NCI-H2171 (cell line): ENCODE data around the gene GK2.
A peak's percentile ranks its signal among the peaks of the same experiment; 100 is the strongest.

Experiments
- DNase-seq: peaks from one replicate; lab custom pipeline; 2025; lab: John Stamatoyannopoulos, UW

Gene GK2

DNA sequence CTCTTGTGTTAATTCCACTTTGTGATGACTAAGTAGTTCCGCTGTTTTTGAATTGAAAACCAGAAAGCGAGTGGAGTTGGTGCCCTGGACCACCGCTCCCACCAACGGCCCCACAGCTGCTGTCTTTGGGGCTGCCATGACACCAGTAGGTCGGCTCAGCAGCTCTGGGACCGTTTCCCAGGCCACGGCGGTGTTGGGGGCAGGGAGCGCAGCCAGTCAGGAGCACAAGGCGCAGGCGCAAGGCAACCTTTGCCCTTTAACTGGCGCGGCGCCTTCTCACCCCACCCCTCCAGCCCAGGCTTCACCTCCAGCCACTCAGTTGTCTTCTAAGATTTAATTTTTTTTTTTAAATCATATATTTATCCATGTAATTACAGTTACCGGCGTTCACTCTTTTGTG, at the start of gene GK2:
Gene GK2, minus strand, starts transcription at position 166 of the 400 bp plus-strand sequence. Its CDS starts 28 bp downstream, at position 138.
- DNase-seq, result no peak

DNA sequence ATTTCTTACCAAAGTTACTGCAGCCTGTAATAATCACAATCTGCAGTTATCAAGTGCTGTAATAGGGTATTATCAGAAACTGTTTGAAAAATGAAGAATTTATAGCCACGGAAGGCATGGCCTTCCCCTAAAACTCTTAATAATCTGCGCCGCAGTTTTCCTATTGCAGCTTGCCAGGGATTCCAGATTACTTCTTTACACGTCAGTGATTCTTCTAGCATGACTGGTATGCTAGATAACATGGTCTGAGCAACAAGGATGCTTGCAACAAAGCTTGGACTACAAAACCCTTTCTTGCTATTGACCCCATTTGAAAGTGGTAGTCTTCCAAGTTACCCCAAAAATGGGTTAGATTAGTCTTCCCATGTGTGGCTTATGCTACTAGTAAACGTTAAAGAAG, 47.2 kb upstream of the GK2 start:
- no peak for DNase-seq

DNA sequence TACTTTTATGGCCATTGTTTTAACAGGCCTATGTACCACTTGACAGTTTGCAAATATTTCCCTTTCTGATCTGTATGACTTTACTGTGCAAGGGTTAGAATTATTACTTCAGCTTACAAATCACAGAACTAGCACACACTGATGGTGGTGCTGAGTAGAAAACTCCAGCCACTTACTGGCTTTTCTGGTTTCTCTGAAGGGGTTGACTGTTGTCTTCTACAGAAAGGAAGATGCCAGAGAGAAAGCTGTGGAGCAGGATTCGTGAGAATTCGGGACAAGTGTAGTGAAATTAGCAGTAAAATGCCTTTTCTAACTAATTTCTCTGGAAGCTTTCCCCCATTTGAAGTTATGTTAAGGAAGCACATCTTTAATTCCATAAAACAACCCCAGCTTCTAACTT, 46.6 kb upstream of the GK2 start:
- DNase-seq, result no peak

DNA sequence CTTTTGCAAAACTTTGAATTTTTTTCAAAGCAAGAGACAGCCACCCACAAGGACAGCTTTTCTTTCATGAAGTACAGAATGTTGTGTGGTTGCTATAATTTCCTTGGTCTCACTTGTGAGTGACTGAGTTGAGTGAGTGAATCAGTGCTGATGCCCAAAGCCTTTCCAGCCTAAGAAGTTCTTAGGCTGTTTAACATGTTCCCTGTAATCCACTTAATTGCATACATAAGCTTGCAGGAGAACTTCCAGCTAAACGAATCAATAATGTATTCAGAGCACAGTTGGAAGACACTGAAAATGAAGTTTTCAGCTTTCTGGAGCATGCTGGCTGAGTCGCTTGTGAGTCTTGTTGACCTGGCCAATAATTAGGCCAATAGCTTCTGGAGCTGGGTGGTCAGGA, 42.0 kb upstream of the GK2 start:
- no peak for DNase-seq

DNA sequence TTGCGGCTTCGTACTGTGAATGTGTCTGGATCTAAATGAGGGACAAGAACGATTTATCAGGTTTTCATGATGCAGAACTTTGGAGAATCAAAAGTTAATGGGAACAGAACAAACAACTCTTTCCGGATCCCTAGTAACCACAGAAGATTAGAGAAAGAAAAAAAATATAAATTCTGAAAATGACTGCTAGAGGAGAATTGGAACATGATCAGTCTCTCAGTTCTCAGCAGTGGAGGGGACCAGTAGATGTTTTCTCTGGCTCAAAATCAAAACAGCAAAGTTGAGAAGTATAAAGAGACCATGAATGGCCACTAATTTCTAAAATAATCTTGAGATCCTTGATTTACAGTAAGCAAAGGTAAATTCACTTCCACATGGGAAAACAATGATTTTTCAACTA, 38.1 kb upstream of the GK2 start:
- no peak for DNase-seq

DNA sequence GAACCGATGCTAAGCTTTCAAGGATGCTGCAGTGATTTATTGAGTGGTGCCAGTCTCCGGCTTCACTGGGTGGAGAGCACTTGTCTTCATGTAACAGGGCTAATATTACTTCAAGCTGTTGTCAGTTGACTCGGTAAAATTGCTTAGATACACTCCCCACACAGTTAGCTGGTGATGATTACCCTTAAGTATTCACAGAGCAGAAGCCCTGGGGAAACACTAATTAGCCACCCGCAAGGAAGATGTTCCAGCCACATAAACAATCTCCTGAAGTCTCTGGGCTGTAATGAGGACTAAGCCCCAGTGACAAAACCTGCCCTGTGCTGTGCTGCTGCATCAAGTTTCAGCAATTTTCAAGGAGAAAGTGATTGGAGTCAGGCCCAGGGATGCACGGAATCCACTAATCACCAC, 37.3 kb upstream of the GK2 start:
- DNase-seq, result peak; percentile 79

DNA sequence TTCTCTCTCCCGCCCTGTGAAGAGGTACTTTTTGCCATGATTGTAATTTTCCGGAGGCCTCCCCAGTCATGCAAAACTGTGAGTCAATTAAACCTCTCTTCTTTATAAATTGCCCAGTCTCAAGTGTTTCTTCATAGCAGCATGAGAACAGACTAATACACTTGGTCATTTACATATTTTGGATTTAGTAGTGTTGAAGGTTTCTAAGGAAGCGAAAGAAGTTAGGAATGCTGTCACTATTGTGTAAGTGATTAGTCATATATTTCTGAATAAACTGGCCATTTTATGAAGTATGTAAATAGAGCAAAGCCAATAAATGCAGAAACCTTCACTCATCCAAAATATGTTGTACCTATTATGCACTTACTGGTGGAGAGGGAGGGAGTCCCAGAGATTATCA, 34.4 kb upstream of the GK2 start:
- no peak for DNase-seq

DNA sequence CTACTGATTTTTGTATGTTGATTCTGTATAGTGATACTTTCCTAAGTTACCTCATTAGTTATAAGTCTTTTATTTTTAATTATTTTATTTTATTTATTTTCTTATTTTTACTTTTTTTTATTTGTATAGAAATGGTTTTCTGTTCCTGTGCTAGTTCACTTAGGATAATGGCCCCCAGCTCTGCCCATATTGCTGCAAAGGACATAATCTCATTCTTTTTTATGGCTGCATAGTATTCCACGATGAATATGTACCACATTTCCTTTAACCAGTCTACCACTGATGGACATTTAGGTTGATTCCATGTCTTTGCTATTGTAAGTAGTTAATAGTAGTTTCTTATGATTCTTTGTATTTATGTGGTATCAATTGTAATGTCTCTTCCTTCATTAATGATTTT, 31.5 kb upstream of the GK2 start:
- DNase-seq, result no peak

DNA sequence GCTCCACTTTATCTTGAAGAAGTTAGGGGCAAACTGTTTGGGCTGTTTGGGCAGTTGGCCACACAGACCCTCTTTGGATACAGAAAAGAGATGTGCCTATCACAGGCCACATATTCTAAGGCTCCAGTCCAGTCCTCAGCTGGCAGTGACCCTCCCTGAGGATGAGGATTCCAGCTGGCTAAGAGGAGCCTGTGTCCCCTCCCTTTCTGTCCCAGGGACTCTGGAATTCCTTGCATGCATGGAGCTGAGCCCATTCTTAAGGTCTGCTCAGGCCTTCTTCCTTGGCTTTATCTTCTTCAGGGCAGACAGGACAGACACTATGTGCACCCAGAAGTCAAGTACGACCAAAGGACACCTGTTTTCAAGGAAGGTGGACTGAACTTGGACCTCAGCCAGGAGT, 23.8 kb upstream of the GK2 start:
- no peak for DNase-seq

DNA sequence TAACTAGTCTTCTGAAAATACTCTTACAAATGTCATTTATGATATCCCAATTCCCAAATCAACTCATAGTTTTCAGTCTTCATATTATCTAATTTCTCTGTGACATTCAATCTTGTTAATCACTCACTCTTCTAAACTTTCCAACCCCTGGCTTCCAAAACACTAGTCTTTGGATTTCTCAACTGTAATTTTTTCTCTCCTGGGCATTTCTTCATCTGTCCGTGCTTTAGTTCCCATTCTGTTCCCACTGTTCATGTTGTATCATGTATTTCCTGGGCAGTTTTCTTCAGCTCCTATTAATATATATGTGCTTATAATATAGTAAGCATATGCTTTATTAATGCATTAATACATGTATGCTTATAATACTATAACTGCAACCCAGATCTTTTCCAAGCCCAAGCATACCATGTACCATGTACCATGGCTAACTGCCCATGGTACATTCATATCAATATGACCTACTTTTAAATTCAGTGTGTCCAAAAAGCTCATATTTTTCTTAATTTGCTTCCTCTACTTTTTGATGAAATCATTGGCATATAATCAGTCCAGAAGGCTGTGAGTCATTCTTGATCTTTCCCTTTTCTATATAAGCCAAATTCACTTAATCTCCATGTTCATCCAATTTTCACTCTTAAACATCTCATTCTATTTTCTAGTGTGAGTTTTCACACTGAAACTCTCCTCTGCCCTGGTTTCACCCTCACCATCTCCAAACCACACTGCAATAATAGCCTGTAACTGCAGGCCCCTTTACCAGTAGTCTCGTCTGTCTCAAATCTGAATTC, 21.3 kb upstream of the GK2 start:
- no peak for DNase-seq

DNA sequence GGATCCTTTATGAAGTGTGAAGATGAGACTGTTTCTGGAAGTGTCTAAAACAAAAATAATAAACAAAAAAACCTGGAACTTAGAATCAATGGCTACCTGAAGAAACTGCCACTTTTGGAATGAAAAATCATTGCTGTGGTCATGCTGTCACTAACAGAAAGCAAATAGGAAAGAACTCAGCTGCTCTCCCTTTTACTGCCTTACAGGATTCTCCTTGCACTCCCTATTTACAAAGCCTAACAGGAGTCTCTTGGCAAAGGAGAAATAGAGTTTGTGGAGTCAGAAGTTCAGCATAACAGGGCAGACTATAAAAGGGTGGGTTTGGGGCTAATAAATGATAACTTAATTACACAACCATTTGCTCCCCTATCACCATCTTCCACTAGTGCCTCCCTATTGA, 19.0 kb upstream of the GK2 start:
- DNase-seq, result no peak

DNA sequence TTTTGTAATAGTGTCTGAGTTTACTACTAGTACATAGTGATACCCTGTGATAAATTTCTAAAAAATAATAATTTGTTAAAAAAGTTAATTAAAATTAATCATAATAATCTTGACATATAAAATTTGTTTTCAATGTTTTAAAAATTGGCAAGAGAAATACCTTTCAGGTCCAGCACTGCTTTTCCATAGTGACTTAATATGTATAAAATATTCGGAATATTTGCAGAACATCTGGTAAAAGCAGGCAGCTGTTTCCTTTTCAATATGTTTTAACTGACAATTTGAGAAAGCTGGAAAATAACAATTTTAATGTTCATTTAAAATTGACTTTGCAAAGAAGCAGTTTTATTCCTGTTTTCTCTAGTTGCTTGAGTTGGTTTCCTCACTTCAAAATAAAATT, 17.6 kb upstream of the GK2 start:
- DNase-seq, result no peak

DNA sequence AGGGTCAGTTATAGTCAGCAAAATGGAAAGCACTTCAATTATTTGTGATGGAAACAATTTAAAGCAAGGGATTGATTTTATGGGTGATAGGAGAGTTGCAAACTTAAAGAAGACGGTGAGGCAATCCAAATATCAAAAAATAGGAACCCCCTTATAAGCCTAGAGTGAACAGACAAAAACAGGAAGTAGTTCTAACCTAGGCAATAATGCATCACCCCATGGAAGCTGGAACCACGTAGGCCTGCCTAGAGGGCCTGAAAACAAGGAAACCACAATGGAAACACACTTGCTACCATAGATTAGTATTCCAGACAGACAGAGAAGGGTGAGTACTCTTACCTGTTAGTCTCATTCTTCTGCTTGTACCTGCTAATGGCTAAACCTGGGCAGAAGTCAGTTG, 13.5 kb upstream of the GK2 start:
- no peak for DNase-seq

DNA sequence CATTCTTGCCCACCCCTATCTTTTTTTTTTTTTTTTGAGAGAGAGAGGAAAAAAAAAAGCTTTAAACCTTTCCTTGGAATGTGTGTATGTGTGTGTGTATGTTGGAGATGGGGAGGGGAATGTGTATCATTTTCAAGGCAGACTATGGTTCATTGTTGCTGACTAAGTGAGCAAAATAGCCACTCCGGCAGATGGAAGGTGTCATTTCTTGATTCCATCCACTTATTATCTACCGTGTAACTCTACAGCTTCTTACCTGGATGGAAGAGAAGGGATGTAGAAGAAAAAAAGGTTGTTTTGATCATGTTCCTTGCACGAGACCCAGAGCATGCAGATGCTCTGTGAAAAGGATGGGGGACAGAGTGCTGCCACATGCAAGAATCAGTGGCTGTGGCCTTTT, 5.9 kb upstream of the GK2 start:
- peak; percentile 72 for DNase-seq

DNA sequence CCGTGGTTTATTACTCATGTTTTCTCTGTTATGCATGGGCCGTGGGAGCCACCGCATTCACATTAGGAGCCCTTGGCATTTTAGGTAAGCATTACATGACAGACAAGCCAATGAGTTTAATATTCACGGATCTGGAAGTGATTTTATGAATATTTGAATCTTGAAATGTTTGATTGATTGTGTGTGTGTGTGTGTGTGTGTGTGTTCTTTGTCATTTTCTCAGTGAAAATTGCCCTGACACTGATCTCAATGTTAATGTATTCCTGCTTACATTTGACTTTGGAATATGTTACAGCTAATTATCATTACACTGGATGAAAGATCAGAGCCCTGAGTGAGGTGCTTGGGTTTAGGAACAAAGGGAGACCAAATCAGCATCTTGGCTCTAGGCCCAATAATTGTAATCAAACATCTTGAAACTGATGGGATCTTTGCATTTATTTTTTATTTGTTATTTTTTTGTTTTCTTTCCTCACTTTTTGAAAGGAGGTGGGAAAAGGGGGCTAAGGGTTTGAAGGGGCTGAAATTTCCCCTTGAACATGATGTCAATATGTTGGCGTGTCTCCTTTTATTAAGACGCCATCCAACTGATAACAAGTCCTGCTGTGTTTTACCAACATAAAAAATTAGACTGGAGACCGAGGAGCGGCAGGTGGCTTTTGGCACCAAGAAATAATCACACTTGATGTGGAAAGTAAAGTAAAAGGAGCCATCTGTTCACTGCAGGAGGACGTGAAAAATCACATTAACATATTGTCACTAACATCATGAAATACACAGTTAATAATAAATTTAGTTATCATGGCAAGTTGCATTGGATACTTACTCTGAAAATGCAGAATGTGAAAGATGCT, 5.2 kb upstream of the GK2 start:
- DNase-seq, result peak; percentile 72

DNA sequence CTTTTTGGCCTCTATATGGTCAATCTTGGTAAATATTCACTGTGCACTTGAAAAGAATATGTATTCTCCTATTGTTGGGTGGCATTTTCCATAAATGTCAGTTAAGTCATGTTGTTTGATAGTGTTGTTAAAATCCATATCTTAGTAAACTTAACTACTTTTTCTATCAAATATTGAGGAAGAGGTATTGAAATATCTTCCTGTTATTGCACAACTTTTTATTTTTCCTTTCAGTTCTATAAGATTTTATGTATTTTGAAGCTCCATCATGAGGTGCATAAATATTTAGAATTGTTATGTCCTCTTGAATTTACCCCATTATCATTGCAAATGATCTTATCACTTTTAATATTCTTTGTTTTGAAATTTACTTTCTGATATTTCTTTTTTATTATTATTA, 3.4 kb downstream of the GK2 start:
- no peak for DNase-seq

DNA sequence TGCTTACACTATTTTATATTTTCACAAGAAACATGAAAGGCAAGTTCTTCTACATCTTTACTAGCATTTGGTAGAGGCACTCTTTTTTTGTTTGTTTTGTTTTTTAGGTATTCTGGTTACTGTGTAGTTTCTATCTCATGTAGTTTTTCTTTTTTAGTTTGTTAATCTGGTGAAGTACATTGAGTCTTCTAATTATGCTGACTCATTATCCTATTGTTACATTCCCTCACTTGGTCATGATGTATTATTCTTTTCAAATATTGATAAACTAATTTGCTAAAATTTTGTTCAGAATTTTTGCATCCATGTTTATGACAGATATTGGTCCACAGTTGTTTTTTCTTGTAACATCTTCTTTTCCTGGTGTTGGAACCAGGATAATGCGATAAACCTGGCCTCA, 4.7 kb downstream of the GK2 start:
- DNase-seq, result no peak

DNA sequence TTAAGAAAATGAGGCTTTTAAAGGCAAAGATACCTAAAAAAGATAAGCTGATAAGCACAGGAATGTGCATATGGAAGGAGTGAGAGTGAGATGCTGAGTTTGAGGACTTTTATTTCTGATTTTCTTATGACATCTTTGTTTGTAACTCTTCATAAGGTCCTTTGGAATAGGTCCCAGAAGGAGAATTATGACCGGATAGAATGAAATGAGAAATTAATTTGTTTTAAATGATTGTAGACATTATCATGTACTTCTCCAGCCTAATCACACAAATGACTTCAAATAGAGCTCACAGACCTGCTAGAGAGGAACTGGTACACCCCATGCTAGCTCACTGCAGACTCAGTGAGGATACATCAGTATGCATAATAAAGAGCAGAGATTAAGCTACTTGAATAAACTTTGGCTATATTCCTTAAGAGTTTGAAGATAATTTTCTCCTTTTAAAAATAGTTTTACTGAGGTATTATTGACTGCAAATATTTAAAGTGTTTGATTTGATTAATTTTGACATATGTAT, 5.6 kb downstream of the GK2 start:
- DNase-seq, result no peak

DNA sequence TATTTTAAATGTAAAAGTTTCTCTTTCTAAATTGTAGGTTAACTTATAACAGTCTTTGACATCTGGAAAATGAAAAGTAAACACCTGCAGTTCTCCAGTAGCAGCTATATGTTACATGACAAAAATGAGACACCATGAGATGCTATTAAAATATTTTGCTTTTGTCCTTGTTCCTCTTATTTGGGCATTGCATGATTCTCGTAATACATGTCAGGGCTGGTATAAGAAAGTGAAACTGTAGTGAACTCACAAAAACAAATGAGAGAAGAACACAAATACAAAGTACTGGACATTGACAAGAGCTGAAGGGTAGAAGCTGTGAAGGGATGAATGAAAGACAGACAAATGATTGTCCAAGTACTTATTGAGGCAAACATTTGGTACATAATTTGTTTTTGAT, 9.0 kb downstream of the GK2 start:
- no peak for DNase-seq

DNA sequence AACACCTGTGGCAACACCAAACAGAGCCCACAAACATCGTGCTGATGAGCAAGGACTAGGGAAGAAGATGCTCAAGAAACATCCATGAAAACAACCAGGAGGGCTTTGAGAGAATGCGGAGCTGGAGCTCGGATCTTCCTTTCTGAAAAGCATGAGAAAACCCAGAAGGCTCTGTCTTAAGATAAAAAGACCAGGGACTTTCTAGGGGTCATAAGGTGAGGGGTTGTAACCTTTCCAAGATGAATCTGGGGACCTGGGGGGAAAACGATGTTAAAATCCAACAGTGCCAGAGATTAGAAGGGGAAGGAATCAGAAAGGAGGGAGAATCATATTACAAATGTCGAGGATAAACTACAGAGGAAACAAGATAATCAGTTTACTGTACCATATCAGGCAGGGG, 10.1 kb downstream of the GK2 start:
- no peak for DNase-seq

DNA sequence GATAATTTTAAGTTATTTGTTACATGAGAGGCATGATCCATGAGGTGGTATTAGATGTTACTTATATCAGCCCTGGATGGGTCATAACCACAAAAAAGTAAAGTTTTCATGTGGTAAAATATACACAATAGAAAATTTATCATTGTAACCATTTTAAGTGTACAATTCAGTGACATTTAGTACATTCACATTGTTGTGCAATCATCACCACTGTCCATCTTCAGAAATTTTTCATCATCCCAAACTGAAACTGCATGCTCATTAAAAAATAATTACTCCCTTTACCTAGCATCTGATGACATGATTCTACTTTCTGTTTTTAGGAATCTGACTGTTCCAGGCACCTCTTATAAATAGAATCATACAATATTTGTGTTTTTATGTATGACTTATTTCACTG, 11.2 kb downstream of the GK2 start:
- no peak for DNase-seq

DNA sequence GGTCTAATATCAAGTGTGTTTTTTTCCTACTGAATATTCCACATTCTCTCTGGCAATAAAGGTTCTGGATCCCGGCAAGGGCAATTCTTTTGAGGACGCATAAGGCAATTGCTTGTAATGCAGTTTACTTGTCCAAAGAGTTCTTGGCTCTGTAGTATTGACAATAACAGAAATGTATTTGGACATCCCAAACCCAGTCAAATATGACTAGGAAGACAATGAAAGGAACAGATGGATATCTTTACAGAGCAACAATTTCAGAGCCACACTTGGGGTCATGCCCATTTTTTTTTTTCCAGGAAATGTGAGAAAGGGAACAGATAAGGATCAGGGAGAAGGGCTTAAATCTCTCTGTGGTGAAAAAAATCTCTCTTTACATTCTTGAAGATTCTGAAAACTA, 12.2 kb downstream of the GK2 start:
- DNase-seq, result peak; percentile 67

DNA sequence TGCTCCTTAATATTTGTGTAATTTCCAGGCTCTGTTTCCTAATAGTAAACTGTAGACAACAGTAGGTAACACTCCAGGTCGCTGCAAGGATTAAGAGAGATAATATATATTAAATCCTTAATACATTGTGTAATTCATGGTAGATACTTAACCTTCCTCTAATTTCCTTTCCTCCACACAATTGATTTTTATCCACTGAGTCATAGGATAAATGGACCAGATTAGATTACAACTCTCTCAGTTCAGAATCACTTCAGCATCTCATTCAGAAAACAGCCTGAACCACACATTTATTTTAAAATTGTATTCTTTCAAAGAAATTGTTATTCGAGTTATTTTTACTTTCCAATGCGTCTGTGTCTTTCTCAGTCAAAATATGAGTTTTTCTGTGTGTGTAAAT, 17.1 kb downstream of the GK2 start:
- DNase-seq, result no peak
